SU-DHL-6 (cell line): ENCODE measurements around the gene STK35.

Experiments
- H2AFZ ChIP-seq: fragments of 200-600 bp; sonication (generic); 2 replicates; pipeline ENCODE4 v1.6.1; 2014; ENCODE audit warnings: low read depth, mild to moderate bottlenecking, moderate library complexity, mixed read lengths, antibody characterized with exemption, low read length; ENCODE audit not compliant: severe bottlenecking
- H3F3A ChIP-seq: fragments of 200-600 bp; shearing (Covaris generic); 2 replicates; pipeline ENCODE4 v1.6.0; 2016; ENCODE audit warnings: antibody characterized with exemption, mild to moderate bottlenecking; ENCODE audit not compliant: insufficient read depth
- H3K27ac ChIP-seq: fragments of 200-600 bp; sonication (generic); 2 replicates; pipeline ENCODE4 v1.5.1; 2016; ENCODE audit warnings: low read depth, mild to moderate bottlenecking, low read length, moderate library complexity, mixed read lengths
- H3K27me3 ChIP-seq: fragments of 200-600 bp; sonication (generic), shearing (Covaris generic); 2 replicates; pipeline ENCODE4 v1.6.0; 2014; ENCODE audit warnings: mild to moderate bottlenecking, low read length
- H3K36me3 ChIP-seq: fragments of 200-600 bp; sonication (generic); 2 replicates; pipeline ENCODE4 v1.6.1; 2014; ENCODE audit warnings: mild to moderate bottlenecking, low read length, mixed read lengths
- H3K4me2 ChIP-seq: fragments of 300-600, 200-600 bp; shearing (Covaris generic), sonication (generic); 2 replicates; pipeline ENCODE4 v1.6.0; 2014; ENCODE audit warnings: low read length, low read depth, mild to moderate bottlenecking; ENCODE audit not compliant: poor library complexity, severe bottlenecking
- H3K4me3 ChIP-seq: fragments of 200-600 bp; sonication (generic); 2 replicates; pipeline ENCODE4 v1.5.1; 2014; ENCODE audit warnings: antibody characterized with exemption, low read length, mild to moderate bottlenecking, mixed read lengths; ENCODE audit not compliant: insufficient read depth, poor library complexity, severe bottlenecking
- H3K79me2 ChIP-seq: fragments of 200-600 bp; sonication (generic); 2 replicates; pipeline ENCODE4 v1.6.1; 2014; ENCODE audit warnings: mild to moderate bottlenecking, low read length, moderate library complexity; ENCODE audit not compliant: insufficient read depth
- H3K9ac ChIP-seq: fragments of 200-600 bp; sonication (generic); 2 replicates; pipeline ENCODE4 v1.7.0; 2014; ENCODE audit warnings: mild to moderate bottlenecking, low read length
- H3K9me2 ChIP-seq: fragments of 200-600 bp; sonication (generic); replicated peaks from 2 replicates; pipeline ENCODE4 v1.6.1; 2014; ENCODE audit warnings: low read length; ENCODE audit not compliant: insufficient read depth
- H3K9me3 ChIP-seq: fragments of 200-600 bp; sonication (generic); 2 replicates; pipeline ENCODE4 v1.6.1; 2014; ENCODE audit warnings: low read length, mixed read lengths; ENCODE audit not compliant: insufficient read depth
- H4K20me1 ChIP-seq: fragments of 200-600 bp; sonication (generic); 2 replicates; pipeline ENCODE4 v1.6.1; 2014; ENCODE audit warnings: low read depth, mild to moderate bottlenecking, antibody characterized with exemption, low read length, moderate library complexity, mixed read lengths
- CTCF ChIP-seq: fragments of 200-600 bp; sonication (generic); IDR thresholded peaks from one replicate; pipeline ENCODE4 v1.5.1; 2017; ENCODE audit warnings: antibody characterized with exemption, mild to moderate bottlenecking, low read length, moderate library complexity; ENCODE audit not compliant: insufficient read depth, poor library complexity, severe bottlenecking
- EZH2phosphoT487 ChIP-seq: fragments of 200-600 bp; sonication (generic), shearing (Covaris generic); conservative IDR thresholded peaks from 2 replicates; pipeline ENCODE4 v1.6.1; 2018; ENCODE audit warnings: mild to moderate bottlenecking, antibody characterized with exemption, low read length, moderate library complexity, mixed read lengths

STK35 gene

GRCh38 chr20:2114127-2114959 lies 12.7 kb downstream of the STK35 start:
- Histone ChIP-seq H3K27me3 (no peaks in the 10 kb centered on the region), H3K79me2 (peaks cover 71% of the 10 kb centered on the region), H3K9me3 (no peaks in the 10 kb centered on the region), H2AFZ (no peak overlapping the region), H4K20me1 (peaks cover 6% of the 10 kb centered on the region), H3K27ac (no peak overlapping the region), H3K9ac (no peak overlapping the region), H3K9me2 (no peaks in the 10 kb centered on the region), H3K36me3 (peaks cover 5% of the 10 kb centered on the region; the same call in 1 of the 2 replicates), H3F3A (no peaks in the 10 kb centered on the region), H3K4me3 (no peak overlapping the region), H3K4me2 (no peak overlapping the region)
- TF ChIP-seq CTCF: no peak
- no peak for TF ChIP-seq EZH2phosphoT487

- H3K27ac ChIP-seq: no peak overlapping the region
These were observed 13.5 kb downstream of the STK35 start for GRCh38 chr20:2114990-2115681.

GRCh38 chr20:2116170-2116940 lies 14.7 kb downstream of the STK35 start:
- Histone ChIP-seq H3K36me3 (peaks cover 5% of the 10 kb centered on the region; the same call in 1 of the 2 replicates), H3K27me3 (no peaks in the 10 kb centered on the region), H3K79me2 (peaks cover 70% of the 10 kb centered on the region), H3K9me2 (no peaks in the 10 kb centered on the region), H3K4me3 (no peak overlapping the region), H3F3A (no peaks in the 10 kb centered on the region), H3K9me3 (no peaks in the 10 kb centered on the region), H2AFZ (no peak overlapping the region), H3K27ac (no peak overlapping the region), H3K9ac (no peak overlapping the region), H3K4me2 (no peak overlapping the region), H4K20me1 (no peaks in the 10 kb centered on the region; the same call in 1 of the 2 replicates)
- no peak for TF ChIP-seq CTCF
- TF ChIP-seq EZH2phosphoT487: no peak

More at GRCh38 chr20:2114990-2115681, 13.5 kb downstream of the STK35 start:
- TF ChIP-seq CTCF (no peak), EZH2phosphoT487 (no peak)
- H3K36me3 ChIP-seq: peaks cover 5% of the 10 kb centered on the region; the same call in 1 of the 2 replicates
- H3K9ac ChIP-seq: no peak overlapping the region
- H3K4me3 ChIP-seq: no peak overlapping the region
- no peaks in the 10 kb centered on the region for H3K9me3 ChIP-seq
- no peaks in the 10 kb centered on the region for H3K9me2 ChIP-seq
- no peaks in the 10 kb centered on the region for H3F3A ChIP-seq
- H3K79me2 ChIP-seq: peaks cover 70% of the 10 kb centered on the region
- no peak overlapping the region for H3K4me2 ChIP-seq
- H2AFZ ChIP-seq: no peak overlapping the region
- H3K27me3 ChIP-seq: no peaks in the 10 kb centered on the region
- H4K20me1 ChIP-seq: peaks cover 6% of the 10 kb centered on the region
